ENCODE results near the gene TSPAN18.

GRCh38 chr11:44853666-44854065 lies 126.9 kb downstream of the TSPAN18 start:
- no peak for TF ChIP-seq EZH2phosphoT487 (IDR thresholded peaks at IDR 0.05; ENCODE audit: borderline replicate concordance, low read depth, low read length)
- TF ChIP-seq CTCF (conservative IDR thresholded peaks at IDR 0.05; ENCODE audit: low read length), result no peak
